Caco-2 (cell line): Measurements from ENCODE around the gene VCP. TPM values are rescaled to one million over a fixed set of nuclear protein-coding genes. Genes with fewer than 3 reads are reported as not detected.

Experiments
- BruUV-seq: library from RNA; stranded (reverse); fragments of 400-500 nt; replicated peaks from 2 replicates; lab custom pipeline; 2021; lab: Mats Ljungman, UMichigan
- CTCF ChIA-PET: fragments of 300-600 bp; sonication (Branson Sonifier 250); formaldehyde crosslinking; loops from one replicate; lab custom pipeline; 2022; ENCODE audit warnings: antibody characterized with exemption; lab: Charles Lee
- POLR2A ChIA-PET: fragments of 300-600 bp; sonication (Branson Sonifier 250); formaldehyde crosslinking; loops from one replicate; lab custom pipeline; 2022; ENCODE audit warnings: antibody characterized with exemption; lab: Charles Lee
- DNase-seq, 2 experiments: peaks; one replicate each; pipeline versions ENCODE4 v3.0.0 to v3.0.0-alpha.2; 2020 to 2022
- H3K27me3 ChIP-seq: replicated peaks from 2 replicates; pipeline ENCODE4 v1.6.0; 2011; ENCODE audit warnings: low read length; ENCODE audit not compliant: control insufficient read depth, insufficient read depth
- H3K36me3 ChIP-seq: 2 replicates; pipeline ENCODE4 v1.5.1; 2011; ENCODE audit warnings: low read length; ENCODE audit not compliant: control insufficient read depth, insufficient read depth
- H3K4me1 ChIP-seq: fragments of 250-450 bp; sonication (Bioruptor Pico); 2 replicates; pipeline ENCODE4 v1.5.1; 2020; ENCODE audit warnings: mild to moderate bottlenecking
- H3K4me3 ChIP-seq: 2 replicates; pipeline ENCODE4 v1.5.1; 2011; ENCODE audit warnings: low read depth, mild to moderate bottlenecking, control low read depth, low read length
- H3K9me3 ChIP-seq: fragments of 250-450 bp; sonication (Bioruptor Pico); 2 replicates; pipeline ENCODE4 v1.5.1; 2020; ENCODE audit warnings: mild to moderate bottlenecking, moderate library complexity
- H3K27ac Mint-ChIP-seq: one replicate; pipeline ENCODE4 v1.8.0; 2022; ENCODE audit warnings: mixed read lengths; ENCODE audit not compliant: unreplicated experiment
- H3K27me3 Mint-ChIP-seq: one replicate; pipeline ENCODE4 v1.8.0; 2022; ENCODE audit warnings: mixed read lengths; ENCODE audit not compliant: insufficient read depth, unreplicated experiment
- H3K36me3 Mint-ChIP-seq: one replicate; pipeline ENCODE4 v1.8.0; 2022; ENCODE audit warnings: mild to moderate bottlenecking, mixed read lengths; ENCODE audit not compliant: insufficient read depth, unreplicated experiment
- H3K4me1 Mint-ChIP-seq: one replicate; pipeline ENCODE4 v1.8.0; 2022; ENCODE audit warnings: low read depth, mixed read lengths; ENCODE audit not compliant: unreplicated experiment
- H3K4me3 Mint-ChIP-seq: one replicate; pipeline ENCODE4 v1.8.0; 2022; ENCODE audit warnings: mild to moderate bottlenecking, moderate library complexity, mixed read lengths; ENCODE audit not compliant: unreplicated experiment
- H3K9me3 Mint-ChIP-seq: one replicate; pipeline ENCODE4 v1.8.0; 2022; ENCODE audit warnings: mixed read lengths; ENCODE audit not compliant: unreplicated experiment
- CTCF ChIP-seq, 2 experiments: fragments of 200-600 bp in 1 of 2; IDR thresholded peaks; 1 replicate in 1 of 2; 2 replicates in 1 of 2; pipeline versions ENCODE4 v1.5.1 to v1.8.0; 2011 to 2022; ENCODE audit warnings: antibody characterized with exemption in 1 of 2, control low read depth in 1 of 2, inconsistent platforms in 1 of 2, low read depth in 1 of 2, low read length in 1 of 2, mild to moderate bottlenecking in 1 of 2, moderate library complexity in 1 of 2; ENCODE audit not compliant: insufficient read depth in 1 of 2, severe bottlenecking in 1 of 2, unreplicated experiment in 1 of 2
- intact Hi-C: fragments of 100-400 bp; cut with micrococcal nuclease; formaldehyde crosslinking; loops from one replicate; pipeline ENCODE4 v1.10.0; 2022; ENCODE audit not compliant: unreplicated experiment
- total RNA-seq: library from RNA; stranded (reverse); gene quantifications from 2 replicates; pipeline ENCODE4 v1.2.3, GENCODE V29; 2022

The VCP gene
- total RNA-seq, 1 experiment from 2014 or later: 281 TPM

DNA sequence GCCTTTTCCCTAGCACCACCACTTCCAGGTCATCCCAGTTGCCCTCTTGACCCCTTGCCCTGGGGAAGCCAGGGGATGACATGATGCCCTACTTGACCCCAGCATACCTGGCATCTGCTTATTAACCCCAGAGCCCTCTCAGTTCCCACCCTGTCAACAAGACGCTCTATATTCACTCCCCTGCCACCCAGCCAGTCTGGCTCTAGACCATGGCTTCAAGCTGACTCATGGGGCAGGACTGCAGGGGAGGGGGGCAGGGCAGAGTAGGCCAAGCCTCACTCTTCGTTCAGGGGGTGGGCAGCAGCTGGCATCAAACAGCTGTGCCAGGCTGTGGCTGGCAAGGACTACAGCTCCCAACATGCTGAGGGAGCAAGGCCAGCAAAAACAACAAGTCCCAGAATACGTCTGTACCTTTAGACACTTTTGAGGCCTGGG lies 37.9 kb upstream of the VCP start:
- TF ChIP-seq CTCF (IDR thresholded peaks at IDR 0.05; ENCODE audit: insufficient read depth in 1 of 2, low read depth in 1 of 2, low read length in 1 of 2, severe bottlenecking in 1 of 2, unreplicated experiment in 1 of 2): no peak
- intact Hi-C loops: loop anchor here (5.0 to 10.0 kb wide), 2 partner anchors 492 to 624 kb away; partner anchors contain the start of genes CREB3 and TLN1
- Mint-ChIP-seq H3K27ac (no peak overlapping the region), H3K4me1 (peaks cover 27% of the 10 kb centered on the region), H3K9me3 (no peaks in the 10 kb centered on the region), H3K4me3 (peak overlapping the region; percentile 77), H3K36me3 (peaks cover 14% of the 10 kb centered on the region), H3K27me3 (no peaks in the 10 kb centered on the region)
- ChIA-PET POLR2A (interaction anchor here (0.8 to 1.0 kb wide), 2 partner anchors 9 to 14 kb away, joined by 3 read pairs; partner anchors contain the start of gene PIGO), CTCF (interaction anchor here (0.6 to 1.9 kb wide), 2 partner anchors 27 to 149 kb away, joined by 3 to 7 read pairs; no protein-coding TSS in a partner anchor)
- H3K4me1 ChIP-seq: peaks cover 26% of the 10 kb centered on the region
- peaks cover 2% of the 10 kb centered on the region for H3K36me3 ChIP-seq
- no peaks in the 10 kb centered on the region for H3K27me3 ChIP-seq
- no peaks in the 10 kb centered on the region for H3K9me3 ChIP-seq
- no TSS peak for BruUV-seq
- no peak overlapping the region; the same call in 1 of the 2 replicates for H3K4me3 ChIP-seq
- DNase-seq: peak in 1 of 2 experiments; percentile 19

GRCh38 chr9:35108946-35109575 lies 36.6 kb upstream of the VCP start:
- Mint-ChIP-seq H3K4me3 (no peak overlapping the region), H3K9me3 (no peaks in the 10 kb centered on the region), H3K4me1 (peaks cover 20% of the 10 kb centered on the region), H3K27me3 (no peaks in the 10 kb centered on the region), H3K36me3 (peaks cover 14% of the 10 kb centered on the region), H3K27ac (no peak overlapping the region)
- Histone ChIP-seq H3K27me3 (no peaks in the 10 kb centered on the region), H3K4me3 (no peak overlapping the region), H3K4me1 (peaks cover 15% of the 10 kb centered on the region), H3K36me3 (peaks cover 2% of the 10 kb centered on the region), H3K9me3 (no peaks in the 10 kb centered on the region)
- TF ChIP-seq CTCF (IDR thresholded peaks at IDR 0.05; ENCODE audit: insufficient read depth in 1 of 2, low read depth in 1 of 2, low read length in 1 of 2, severe bottlenecking in 1 of 2, unreplicated experiment in 1 of 2): no peak
- BruUV-seq: no TSS peak
- peak in 1 of 2 experiments; percentile 6 for DNase-seq
- POLR2A ChIA-PET: no interaction called here
- intact Hi-C loops: no loop called here
- CTCF ChIA-PET: interaction anchor here (0.9 kb wide), 1 partner anchor 37 kb away, joined by 3 read pairs; no protein-coding TSS in a partner anchor

- H3K27ac Mint-ChIP-seq: no peak overlapping the region
- no peaks in the 10 kb centered on the region for H3K9me3 ChIP-seq
- no peaks in the 10 kb centered on the region for H3K9me3 Mint-ChIP-seq
- ChIA-PET POLR2A (no interaction called here), CTCF (interaction anchor here (0.9 kb wide), 1 partner anchor 37 kb away, joined by 3 read pairs; no protein-coding TSS in a partner anchor)
- no peaks in the 10 kb centered on the region for H3K27me3 Mint-ChIP-seq
- TF ChIP-seq CTCF (IDR thresholded peaks at IDR 0.05; ENCODE audit: insufficient read depth in 1 of 2, low read depth in 1 of 2, low read length in 1 of 2, severe bottlenecking in 1 of 2, unreplicated experiment in 1 of 2): no peak
- H3K4me3 ChIP-seq: no peak overlapping the region
- intact Hi-C loops: no loop called here
- H3K4me1 ChIP-seq: peaks cover 10% of the 10 kb centered on the region
- no peak overlapping the region for H3K4me3 Mint-ChIP-seq
- DNase-seq: peak in 1 of 2 experiments; percentile 14
- peaks cover 2% of the 10 kb centered on the region for H3K36me3 ChIP-seq
- no peaks in the 10 kb centered on the region for H3K27me3 ChIP-seq
- no TSS peak for BruUV-seq
- H3K36me3 Mint-ChIP-seq: peaks cover 14% of the 10 kb centered on the region
- peaks cover 14% of the 10 kb centered on the region for H3K4me1 Mint-ChIP-seq
Measured at GRCh38 chr9:35108461-35108860, 36.0 kb upstream of the VCP start.
